Measurements from ENCODE around the gene ZNF324. TPM values are rescaled to one million over a fixed set of nuclear protein-coding genes. Genes with fewer than 3 reads are reported as not detected.
A peak's percentile ranks its signal among the peaks of the same experiment; 100 is the strongest.

ZNF324 gene
- total and polyA plus RNA-seq, 9 of the 15 experiments (the other 6 are each of a cell fraction or from before 2014, with no cell fraction given): 0.92 to 16.4 (median 5.3) TPM

DNA sequence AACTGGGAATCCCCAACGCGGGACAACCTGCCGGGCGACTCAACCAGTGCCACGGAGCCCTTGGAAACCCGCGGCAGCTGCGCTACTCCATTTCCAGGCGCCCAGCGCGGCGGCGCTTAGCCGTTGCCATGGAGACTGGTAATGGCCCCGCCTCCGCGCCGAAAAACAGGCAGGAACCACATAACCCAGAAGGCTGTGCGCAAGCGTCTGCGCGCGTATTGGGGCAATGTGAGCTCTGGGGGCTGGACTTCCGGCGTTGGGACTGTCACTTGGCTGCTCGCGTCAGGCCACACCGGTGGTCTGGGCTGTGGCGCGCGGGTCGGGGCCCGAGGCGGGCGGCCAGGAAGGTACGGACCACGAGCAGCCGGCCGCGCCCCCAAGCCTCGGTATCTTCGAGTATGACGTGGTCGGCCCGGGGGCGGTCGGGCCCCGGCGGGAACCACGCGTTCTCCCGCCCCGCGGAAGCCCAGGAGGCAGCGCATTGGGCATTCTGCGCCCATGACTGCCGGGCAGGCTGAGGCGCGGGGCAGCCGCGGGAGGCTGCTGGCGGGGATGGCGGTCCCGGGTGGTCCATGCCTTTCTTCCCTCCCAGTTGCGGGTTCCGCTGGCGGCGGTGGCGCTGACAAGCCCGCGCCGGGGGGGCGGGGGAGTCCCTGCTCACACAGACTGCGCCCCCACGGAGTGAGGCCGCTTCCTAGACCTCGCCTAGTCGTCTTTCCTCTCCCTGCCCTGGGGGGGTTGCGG lies 15.3 kb upstream of the ZNF324 start, which contains the start of gene ZNF324B (continued):
- TF ChIP-seq MED1 (CRISPR knock-in tag; IDR thresholded peaks at IDR 0.05; ENCODE audit: borderline replicate concordance) (no peak), FOXA1 (IDR thresholded peaks at IDR 0.05; ENCODE audit: borderline replicate concordance) (no peak), HNRNPLL (IDR thresholded peaks at IDR 0.05; ENCODE audit: low read depth, low read length, poor library complexity, severe bottlenecking) (peak; percentile 87), SP2 (IDR thresholded peaks at IDR 0.05; ENCODE audit: extremely low read depth, low read depth, low read length, poor library complexity, severe bottlenecking) (peak; percentile 71), NFIC (IDR thresholded peaks at IDR 0.05) (no peak), U2AF1 (optimal IDR thresholded peaks at IDR 0.05; ENCODE audit: low read depth, low read length) (peak; percentile 82), SAP30 (IDR thresholded peaks at IDR 0.05; ENCODE audit: borderline replicate concordance, insufficient read depth, low read depth, low read length, poor library complexity, severe bottlenecking) (peak; percentile 24), CHCHD3 (CRISPR knock-in tag; IDR thresholded peaks at IDR 0.05) (no peak), SREBF1 (IDR thresholded peaks at IDR 0.05; ENCODE audit: borderline replicate concordance, low read depth, low read length) (0 out of 2 replicates have a peak, but pooled peaks have one; percentile 42)
- TF ChIP-seq, protein P1, sequence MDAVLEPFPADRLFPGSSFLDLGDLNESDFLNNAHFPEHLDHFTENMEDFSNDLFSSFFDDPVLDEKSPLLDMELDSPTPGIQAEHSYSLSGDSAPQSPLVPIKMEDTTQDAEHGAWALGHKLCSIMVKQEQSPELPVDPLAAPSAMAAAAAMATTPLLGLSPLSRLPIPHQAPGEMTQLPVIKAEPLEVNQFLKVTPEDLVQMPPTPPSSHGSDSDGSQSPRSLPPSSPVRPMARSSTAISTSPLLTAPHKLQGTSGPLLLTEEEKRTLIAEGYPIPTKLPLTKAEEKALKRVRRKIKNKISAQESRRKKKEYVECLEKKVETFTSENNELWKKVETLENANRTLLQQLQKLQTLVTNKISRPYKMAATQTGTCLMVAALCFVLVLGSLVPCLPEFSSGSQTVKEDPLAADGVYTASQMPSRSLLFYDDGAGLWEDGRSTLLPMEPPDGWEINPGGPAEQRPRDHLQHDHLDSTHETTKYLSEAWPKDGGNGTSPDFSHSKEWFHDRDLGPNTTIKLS (IDR thresholded peaks at IDR 0.05; ENCODE audit: borderline replicate concordance, low read depth): peak; percentile 84
- TF ChIP-seq, protein P2, sequence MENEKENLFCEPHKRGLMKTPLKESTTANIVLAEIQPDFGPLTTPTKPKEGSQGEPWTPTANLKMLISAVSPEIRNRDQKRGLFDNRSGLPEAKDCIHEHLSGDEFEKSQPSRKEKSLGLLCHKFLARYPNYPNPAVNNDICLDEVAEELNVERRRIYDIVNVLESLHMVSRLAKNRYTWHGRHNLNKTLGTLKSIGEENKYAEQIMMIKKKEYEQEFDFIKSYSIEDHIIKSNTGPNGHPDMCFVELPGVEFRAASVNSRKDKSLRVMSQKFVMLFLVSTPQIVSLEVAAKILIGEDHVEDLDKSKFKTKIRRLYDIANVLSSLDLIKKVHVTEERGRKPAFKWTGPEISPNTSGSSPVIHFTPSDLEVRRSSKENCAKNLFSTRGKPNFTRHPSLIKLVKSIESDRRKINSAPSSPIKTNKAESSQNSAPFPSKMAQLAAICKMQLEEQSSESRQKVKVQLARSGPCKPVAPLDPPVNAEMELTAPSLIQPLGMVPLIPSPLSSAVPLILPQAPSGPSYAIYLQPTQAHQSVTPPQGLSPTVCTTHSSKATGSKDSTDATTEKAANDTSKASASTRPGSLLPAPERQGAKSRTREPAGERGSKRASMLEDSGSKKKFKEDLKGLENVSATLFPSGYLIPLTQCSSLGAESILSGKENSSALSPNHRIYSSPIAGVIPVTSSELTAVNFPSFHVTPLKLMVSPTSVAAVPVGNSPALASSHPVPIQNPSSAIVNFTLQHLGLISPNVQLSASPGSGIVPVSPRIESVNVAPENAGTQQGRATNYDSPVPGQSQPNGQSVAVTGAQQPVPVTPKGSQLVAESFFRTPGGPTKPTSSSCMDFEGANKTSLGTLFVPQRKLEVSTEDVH (IDR thresholded peaks at IDR 0.05; ENCODE audit: low read depth, partially characterized antibody): peak; percentile 42
- TF ChIP-seq, protein P3, sequence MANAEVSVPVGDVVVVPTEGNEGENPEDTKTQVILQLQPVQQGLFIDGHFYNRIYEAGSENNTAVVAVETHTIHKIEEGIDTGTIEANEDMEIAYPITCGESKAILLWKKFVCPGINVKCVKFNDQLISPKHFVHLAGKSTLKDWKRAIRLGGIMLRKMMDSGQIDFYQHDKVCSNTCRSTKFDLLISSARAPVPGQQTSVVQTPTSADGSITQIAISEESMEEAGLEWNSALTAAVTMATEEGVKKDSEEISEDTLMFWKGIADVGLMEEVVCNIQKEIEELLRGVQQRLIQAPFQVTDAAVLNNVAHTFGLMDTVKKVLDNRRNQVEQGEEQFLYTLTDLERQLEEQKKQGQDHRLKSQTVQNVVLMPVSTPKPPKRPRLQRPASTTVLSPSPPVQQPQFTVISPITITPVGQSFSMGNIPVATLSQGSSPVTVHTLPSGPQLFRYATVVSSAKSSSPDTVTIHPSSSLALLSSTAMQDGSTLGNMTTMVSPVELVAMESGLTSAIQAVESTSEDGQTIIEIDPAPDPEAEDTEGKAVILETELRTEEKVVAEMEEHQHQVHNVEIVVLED (CRISPR knock-in tag; IDR thresholded peaks at IDR 0.05): peak; percentile 4; the same call in 1 of the 2 replicates
- TF ChIP-seq, protein P4, sequence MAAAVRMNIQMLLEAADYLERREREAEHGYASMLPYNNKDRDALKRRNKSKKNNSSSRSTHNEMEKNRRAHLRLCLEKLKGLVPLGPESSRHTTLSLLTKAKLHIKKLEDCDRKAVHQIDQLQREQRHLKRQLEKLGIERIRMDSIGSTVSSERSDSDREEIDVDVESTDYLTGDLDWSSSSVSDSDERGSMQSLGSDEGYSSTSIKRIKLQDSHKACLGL (CRISPR knock-in tag; IDR thresholded peaks at IDR 0.05; ENCODE audit: borderline replicate concordance, poor library complexity, severe bottlenecking): peak; percentile 52
- TF ChIP-seq, protein P5, sequence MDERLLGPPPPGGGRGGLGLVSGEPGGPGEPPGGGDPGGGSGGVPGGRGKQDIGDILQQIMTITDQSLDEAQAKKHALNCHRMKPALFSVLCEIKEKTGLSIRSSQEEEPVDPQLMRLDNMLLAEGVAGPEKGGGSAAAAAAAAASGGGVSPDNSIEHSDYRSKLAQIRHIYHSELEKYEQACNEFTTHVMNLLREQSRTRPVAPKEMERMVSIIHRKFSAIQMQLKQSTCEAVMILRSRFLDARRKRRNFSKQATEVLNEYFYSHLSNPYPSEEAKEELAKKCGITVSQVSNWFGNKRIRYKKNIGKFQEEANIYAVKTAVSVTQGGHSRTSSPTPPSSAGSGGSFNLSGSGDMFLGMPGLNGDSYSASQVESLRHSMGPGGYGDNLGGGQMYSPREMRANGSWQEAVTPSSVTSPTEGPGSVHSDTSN (CRISPR knock-in tag; IDR thresholded peaks at IDR 0.05; ENCODE audit: low read depth): no peak
- TF ChIP-seq, protein P5 (tag; conservative IDR thresholded peaks at IDR 0.05; ENCODE audit: low read depth): peak; percentile 50
- TF ChIP-seq, protein P6, sequence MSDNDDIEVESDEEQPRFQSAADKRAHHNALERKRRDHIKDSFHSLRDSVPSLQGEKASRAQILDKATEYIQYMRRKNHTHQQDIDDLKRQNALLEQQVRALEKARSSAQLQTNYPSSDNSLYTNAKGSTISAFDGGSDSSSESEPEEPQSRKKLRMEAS (CRISPR knock-in tag; IDR thresholded peaks at IDR 0.05): peak; percentile 84

All from K562 (cell line).